SK-N-SH (cell line): ENCODE results near the gene CDH23.

Experiments used
- CHD2 ChIP-seq: fragments of 150-350 bp; IDR thresholded peaks from 2 replicates; pipeline ENCODE4 v1.6.1; 2018; ENCODE audit warnings: low read length; ENCODE audit not compliant: partially characterized antibody
- FOXM1 ChIP-seq: IDR thresholded peaks from 2 replicates; pipeline ENCODE4 v1.4.0; 2012; ENCODE audit warnings: low read depth, mild to moderate bottlenecking
- NFIC ChIP-seq: IDR thresholded peaks from 2 replicates; pipeline ENCODE4 v1.4.0; 2012; ENCODE audit warnings: borderline replicate concordance
- POLR2AphosphoS5 ChIP-seq: IDR thresholded peaks from 2 replicates; pipeline ENCODE4 v1.6.1; 2012; ENCODE audit warnings: low read depth, low read length
- SMC3 ChIP-seq: IDR thresholded peaks from 2 replicates; pipeline ENCODE4 v1.6.1; 2012; ENCODE audit warnings: low read depth, low read length, improper control_type of control experiment
- TEAD4 ChIP-seq: IDR thresholded peaks from 2 replicates; pipeline ENCODE4 v1.4.0; 2012; ENCODE audit warnings: mild to moderate bottlenecking, borderline replicate concordance; ENCODE audit not compliant: insufficient read depth
- TF ChIP-seq, protein P1 (sequence below): fragments of 200-600 bp; sonication (generic); IDR thresholded peaks from 2 replicates; pipeline ENCODE4 v1.6.1; 2017; ENCODE audit warnings: antibody characterized with exemption, mild to moderate bottlenecking, moderate library complexity
- TF ChIP-seq, protein P2 (sequence below): IDR thresholded peaks from 2 replicates; pipeline ENCODE4 v1.6.1; 2012; ENCODE audit warnings: mild to moderate bottlenecking, low read depth, low read length, moderate library complexity
- TF ChIP-seq, protein P3 (sequence below): IDR thresholded peaks from 2 replicates; pipeline ENCODE4 v1.4.0; 2012; ENCODE audit warnings: low read depth, borderline replicate concordance
- TF ChIP-seq, protein P4 (sequence below): IDR thresholded peaks from 2 replicates; pipeline ENCODE4; 2012

DNA sequence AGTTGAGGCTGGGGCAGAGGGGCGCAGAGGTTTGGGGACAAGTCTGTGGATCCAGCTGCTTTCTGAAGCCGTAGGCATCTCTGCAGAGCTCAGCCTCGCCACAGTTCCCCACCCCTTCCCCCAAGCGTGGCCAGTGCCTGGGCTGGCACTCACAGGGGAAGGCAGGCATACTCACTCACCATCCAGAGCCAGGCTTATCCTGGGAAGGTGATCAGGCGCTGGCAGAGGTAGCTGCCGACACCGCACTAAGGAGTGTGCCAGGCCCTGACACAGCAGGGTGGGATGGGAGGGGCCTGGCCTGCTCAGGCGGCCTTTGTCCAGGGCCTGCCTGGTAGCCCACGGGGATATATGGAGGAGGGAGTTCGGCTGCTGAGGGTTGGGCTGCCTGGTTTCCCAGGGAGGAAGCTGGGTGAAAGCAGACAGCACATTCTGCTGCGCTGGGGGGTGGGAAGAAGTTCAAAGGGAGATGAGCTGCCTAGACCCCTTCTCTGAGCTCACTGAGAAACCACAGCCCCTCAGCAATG, 360.7 kb downstream of the CDH23 start:
- TF ChIP-seq, protein P1, sequence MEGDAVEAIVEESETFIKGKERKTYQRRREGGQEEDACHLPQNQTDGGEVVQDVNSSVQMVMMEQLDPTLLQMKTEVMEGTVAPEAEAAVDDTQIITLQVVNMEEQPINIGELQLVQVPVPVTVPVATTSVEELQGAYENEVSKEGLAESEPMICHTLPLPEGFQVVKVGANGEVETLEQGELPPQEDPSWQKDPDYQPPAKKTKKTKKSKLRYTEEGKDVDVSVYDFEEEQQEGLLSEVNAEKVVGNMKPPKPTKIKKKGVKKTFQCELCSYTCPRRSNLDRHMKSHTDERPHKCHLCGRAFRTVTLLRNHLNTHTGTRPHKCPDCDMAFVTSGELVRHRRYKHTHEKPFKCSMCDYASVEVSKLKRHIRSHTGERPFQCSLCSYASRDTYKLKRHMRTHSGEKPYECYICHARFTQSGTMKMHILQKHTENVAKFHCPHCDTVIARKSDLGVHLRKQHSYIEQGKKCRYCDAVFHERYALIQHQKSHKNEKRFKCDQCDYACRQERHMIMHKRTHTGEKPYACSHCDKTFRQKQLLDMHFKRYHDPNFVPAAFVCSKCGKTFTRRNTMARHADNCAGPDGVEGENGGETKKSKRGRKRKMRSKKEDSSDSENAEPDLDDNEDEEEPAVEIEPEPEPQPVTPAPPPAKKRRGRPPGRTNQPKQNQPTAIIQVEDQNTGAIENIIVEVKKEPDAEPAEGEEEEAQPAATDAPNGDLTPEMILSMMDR, result no peak
- TF ChIP-seq NFIC (no peak), SMC3 (no peak), CHD2 (no peak), POLR2AphosphoS5 (no peak), FOXM1 (no peak), TEAD4 (no peak)
- TF ChIP-seq, protein P2, sequence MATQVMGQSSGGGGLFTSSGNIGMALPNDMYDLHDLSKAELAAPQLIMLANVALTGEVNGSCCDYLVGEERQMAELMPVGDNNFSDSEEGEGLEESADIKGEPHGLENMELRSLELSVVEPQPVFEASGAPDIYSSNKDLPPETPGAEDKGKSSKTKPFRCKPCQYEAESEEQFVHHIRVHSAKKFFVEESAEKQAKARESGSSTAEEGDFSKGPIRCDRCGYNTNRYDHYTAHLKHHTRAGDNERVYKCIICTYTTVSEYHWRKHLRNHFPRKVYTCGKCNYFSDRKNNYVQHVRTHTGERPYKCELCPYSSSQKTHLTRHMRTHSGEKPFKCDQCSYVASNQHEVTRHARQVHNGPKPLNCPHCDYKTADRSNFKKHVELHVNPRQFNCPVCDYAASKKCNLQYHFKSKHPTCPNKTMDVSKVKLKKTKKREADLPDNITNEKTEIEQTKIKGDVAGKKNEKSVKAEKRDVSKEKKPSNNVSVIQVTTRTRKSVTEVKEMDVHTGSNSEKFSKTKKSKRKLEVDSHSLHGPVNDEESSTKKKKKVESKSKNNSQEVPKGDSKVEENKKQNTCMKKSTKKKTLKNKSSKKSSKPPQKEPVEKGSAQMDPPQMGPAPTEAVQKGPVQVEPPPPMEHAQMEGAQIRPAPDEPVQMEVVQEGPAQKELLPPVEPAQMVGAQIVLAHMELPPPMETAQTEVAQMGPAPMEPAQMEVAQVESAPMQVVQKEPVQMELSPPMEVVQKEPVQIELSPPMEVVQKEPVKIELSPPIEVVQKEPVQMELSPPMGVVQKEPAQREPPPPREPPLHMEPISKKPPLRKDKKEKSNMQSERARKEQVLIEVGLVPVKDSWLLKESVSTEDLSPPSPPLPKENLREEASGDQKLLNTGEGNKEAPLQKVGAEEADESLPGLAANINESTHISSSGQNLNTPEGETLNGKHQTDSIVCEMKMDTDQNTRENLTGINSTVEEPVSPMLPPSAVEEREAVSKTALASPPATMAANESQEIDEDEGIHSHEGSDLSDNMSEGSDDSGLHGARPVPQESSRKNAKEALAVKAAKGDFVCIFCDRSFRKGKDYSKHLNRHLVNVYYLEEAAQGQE, result no peak
- TF ChIP-seq, protein P3, sequence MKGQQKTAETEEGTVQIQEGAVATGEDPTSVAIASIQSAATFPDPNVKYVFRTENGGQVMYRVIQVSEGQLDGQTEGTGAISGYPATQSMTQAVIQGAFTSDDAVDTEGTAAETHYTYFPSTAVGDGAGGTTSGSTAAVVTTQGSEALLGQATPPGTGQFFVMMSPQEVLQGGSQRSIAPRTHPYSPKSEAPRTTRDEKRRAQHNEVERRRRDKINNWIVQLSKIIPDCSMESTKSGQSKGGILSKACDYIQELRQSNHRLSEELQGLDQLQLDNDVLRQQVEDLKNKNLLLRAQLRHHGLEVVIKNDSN, result no peak
- TF ChIP-seq, protein P4, sequence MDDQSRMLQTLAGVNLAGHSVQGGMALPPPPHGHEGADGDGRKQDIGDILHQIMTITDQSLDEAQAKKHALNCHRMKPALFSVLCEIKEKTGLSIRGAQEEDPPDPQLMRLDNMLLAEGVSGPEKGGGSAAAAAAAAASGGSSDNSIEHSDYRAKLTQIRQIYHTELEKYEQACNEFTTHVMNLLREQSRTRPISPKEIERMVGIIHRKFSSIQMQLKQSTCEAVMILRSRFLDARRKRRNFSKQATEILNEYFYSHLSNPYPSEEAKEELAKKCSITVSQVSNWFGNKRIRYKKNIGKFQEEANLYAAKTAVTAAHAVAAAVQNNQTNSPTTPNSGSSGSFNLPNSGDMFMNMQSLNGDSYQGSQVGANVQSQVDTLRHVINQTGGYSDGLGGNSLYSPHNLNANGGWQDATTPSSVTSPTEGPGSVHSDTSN, result no peak
